ENCODE results near the gene OR9Q1. TPM values are rescaled to one million over a fixed set of nuclear protein-coding genes. Genes with fewer than 3 reads are reported as not detected.

Gene OR9Q1
- total RNA-seq, 2 donors from 2014 or later: not detected

DNA sequence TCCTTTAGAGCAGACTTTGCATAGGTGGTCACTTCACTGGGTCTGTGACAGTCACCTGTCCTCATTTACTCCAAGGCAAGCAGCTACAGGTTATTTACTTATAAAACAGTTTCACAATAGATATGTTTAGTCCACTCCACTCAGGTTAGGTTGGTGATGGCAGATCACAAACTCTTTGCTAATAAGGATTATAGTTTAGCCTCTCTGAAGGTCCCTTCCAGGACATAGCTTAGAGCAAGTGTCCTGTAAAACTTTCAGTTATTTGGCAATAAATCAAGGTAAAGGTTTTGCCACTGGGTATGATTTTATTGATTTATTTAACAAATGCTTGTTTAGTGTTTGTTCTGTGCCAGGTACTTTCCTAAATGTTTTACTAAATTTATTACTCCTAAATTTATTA is 15.9 kb downstream of the OR9Q1 start:
- Histone ChIP-seq H3K27ac (no peak overlapping the region), H3K36me3 (no peaks in the 10 kb centered on the region), H3K4me1 (no peaks in the 10 kb centered on the region), H3K9ac (ENCODE audit: low read depth in 2 of 2, low read length in 2 of 2) (no peak overlapping the region), H3K4me3 (no peak overlapping the region), H3K9me3 (no peaks in the 10 kb centered on the region), H3K27me3 (no peaks in the 10 kb centered on the region)
- TF ChIP-seq, protein P1, sequence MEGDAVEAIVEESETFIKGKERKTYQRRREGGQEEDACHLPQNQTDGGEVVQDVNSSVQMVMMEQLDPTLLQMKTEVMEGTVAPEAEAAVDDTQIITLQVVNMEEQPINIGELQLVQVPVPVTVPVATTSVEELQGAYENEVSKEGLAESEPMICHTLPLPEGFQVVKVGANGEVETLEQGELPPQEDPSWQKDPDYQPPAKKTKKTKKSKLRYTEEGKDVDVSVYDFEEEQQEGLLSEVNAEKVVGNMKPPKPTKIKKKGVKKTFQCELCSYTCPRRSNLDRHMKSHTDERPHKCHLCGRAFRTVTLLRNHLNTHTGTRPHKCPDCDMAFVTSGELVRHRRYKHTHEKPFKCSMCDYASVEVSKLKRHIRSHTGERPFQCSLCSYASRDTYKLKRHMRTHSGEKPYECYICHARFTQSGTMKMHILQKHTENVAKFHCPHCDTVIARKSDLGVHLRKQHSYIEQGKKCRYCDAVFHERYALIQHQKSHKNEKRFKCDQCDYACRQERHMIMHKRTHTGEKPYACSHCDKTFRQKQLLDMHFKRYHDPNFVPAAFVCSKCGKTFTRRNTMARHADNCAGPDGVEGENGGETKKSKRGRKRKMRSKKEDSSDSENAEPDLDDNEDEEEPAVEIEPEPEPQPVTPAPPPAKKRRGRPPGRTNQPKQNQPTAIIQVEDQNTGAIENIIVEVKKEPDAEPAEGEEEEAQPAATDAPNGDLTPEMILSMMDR (IDR thresholded peaks at IDR 0.05): no peak
- intact Hi-C loops (cut with DNase I): no loop called here
- no peak for DNase-seq

DNA sequence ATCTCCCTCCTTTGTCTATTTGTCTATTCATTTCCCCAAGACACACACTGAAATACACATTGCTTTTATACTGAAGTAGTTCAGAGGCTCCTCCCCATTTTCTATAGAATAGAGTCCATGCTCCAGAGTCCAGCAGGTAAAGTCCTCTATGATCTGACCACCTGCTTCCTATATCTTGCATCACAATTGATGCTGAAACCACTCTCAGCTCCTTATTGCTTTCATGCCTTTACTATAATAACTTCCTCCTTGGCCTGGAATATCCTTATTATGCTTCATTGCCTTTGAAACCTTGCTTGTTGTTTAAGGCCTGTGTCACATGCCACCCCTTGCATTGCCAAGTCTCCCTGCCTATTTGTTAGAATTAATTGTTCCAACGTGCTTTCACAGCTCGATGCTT is 19.7 kb downstream of the OR9Q1 start:
- no peak overlapping the region for H3K4me3 ChIP-seq
- no peaks in the 10 kb centered on the region for H3K27me3 ChIP-seq
- intact Hi-C loops (cut with DNase I): no loop called here
- TF ChIP-seq, protein P1 (IDR thresholded peaks at IDR 0.05): no peak
- H3K27ac ChIP-seq: no peak overlapping the region
- H3K9me3 ChIP-seq: no peaks in the 10 kb centered on the region
- no peak for DNase-seq
- H3K36me3 ChIP-seq: no peaks in the 10 kb centered on the region
- H3K4me1 ChIP-seq: no peaks in the 10 kb centered on the region
- no peak overlapping the region for H3K9ac ChIP-seq (ENCODE audit: low read depth in 2 of 2, low read length in 2 of 2)

DNA sequence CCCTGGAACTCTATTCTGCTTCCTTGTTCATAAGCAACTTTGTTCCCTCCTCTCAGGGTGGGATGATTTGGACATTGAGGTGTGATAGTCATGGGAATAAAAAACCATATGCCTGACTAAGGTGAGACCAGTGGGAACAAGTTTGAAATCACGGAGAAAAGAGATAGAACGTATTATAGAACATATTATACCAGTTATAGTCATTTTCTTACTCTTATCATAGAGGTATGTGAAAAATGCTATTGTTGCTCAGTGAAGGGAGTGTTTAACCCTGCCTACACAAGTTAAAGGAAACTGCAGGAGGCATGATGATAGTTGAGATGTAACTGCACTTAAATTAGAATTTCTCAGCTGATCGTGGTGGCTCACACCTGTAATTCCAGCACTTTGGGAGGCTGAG is 22.6 kb downstream of the OR9Q1 start:
- intact Hi-C loops (cut with DNase I): no loop called here
- TF ChIP-seq, protein P1 (IDR thresholded peaks at IDR 0.05): no peak
- H3K9ac ChIP-seq (ENCODE audit: low read depth in 2 of 2, low read length in 2 of 2): no peak overlapping the region
- no peak for DNase-seq
- H3K9me3 ChIP-seq: no peaks in the 10 kb centered on the region
- H3K27ac ChIP-seq: no peak overlapping the region
- H3K36me3 ChIP-seq: no peaks in the 10 kb centered on the region
- H3K4me3 ChIP-seq: no peak overlapping the region
- H3K4me1 ChIP-seq: no peaks in the 10 kb centered on the region
- H3K27me3 ChIP-seq: no peaks in the 10 kb centered on the region

DNA sequence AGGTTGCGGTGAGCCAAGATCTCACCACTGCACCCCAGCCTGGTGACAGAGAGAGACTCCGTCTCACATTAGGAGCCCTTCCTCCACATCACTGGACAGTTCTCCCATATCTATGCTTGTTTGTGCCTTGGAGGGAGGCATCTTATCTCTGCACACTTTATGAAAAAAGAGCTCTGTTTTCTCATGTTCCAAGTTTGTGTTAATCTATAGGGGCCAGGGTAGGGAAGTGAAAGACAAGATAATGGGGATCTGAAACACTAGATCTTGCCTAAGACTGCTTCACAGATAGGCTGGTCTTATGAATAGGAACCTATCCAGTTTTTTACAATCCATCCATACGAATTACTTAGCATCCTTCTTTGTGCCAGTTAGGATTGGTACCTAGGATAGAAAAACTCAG is 24.1 kb downstream of the OR9Q1 start:
- DNase-seq: no peak
- H3K9ac ChIP-seq (ENCODE audit: low read depth in 2 of 2, low read length in 2 of 2): no peak overlapping the region
- no peaks in the 10 kb centered on the region for H3K27me3 ChIP-seq
- intact Hi-C loops (cut with DNase I): no loop called here
- TF ChIP-seq, protein P1 (IDR thresholded peaks at IDR 0.05): no peak
- no peak overlapping the region for H3K27ac ChIP-seq
- H3K36me3 ChIP-seq: no peaks in the 10 kb centered on the region
- no peaks in the 10 kb centered on the region for H3K4me1 ChIP-seq
- H3K4me3 ChIP-seq: no peak overlapping the region
- no peaks in the 10 kb centered on the region for H3K9me3 ChIP-seq

DNA sequence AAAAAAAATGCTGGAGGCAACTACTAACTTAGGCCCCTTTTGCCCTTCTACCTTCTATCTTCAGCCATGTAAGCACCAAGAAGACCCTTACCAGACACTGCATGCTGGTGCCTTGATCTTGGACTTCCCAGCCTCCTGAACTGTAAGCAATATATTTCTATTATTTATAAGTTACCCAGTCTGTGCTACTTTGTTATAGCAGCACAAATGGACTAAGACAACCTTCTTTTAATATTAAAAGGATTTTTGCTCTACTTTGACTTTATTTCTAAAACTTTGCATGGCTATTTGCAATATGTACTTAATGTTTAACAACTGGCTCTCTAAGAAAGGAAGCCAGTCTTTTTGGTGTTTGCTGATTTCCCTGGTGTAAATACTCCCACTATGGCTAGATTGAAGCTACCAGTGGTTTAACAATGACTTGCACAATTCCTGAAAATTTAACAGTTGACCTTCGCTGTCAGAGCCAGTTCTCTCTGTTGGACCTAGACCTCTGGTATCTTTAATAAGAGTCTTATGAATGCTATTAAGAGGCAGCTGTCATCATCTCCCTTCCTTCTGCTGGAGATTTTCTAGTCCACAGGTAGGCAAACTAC is 32.2 kb downstream of the OR9Q1 start:
- TF ChIP-seq, protein P1 (IDR thresholded peaks at IDR 0.05): no peak

More for the DNA sequence above, 32.2 kb downstream of the OR9Q1 start:
- H3K4me1 ChIP-seq: no peaks in the 10 kb centered on the region
- H3K27me3 ChIP-seq: no peaks in the 10 kb centered on the region
- no peaks in the 10 kb centered on the region for H3K9me3 ChIP-seq
- DNase-seq: no peak
- H3K36me3 ChIP-seq: no peaks in the 10 kb centered on the region
- H3K4me3 ChIP-seq: no peak overlapping the region
- no peak overlapping the region for H3K27ac ChIP-seq
- no peak overlapping the region for H3K9ac ChIP-seq (ENCODE audit: low read depth in 2 of 2, low read length in 2 of 2)
- intact Hi-C loops (cut with DNase I): no loop called here

All from colonic mucosa (tissue), 4 donors.